ENCODE measurements around the gene HSPB8.

- no peak for TF ChIP-seq FOS (IDR thresholded peaks at IDR 0.05; ENCODE audit: low read depth, low read length)
- TF ChIP-seq CTCF (conservative IDR thresholded peaks at IDR 0.05; ENCODE audit: low read depth, low read length), result no peak
- TF ChIP-seq RAD21 (IDR thresholded peaks at IDR 0.05; ENCODE audit: low read length), result no peak
- TF ChIP-seq POLR2A (IDR thresholded peaks at IDR 0.05; ENCODE audit: low read depth, low read length), result no peak
- TF ChIP-seq SMC3 (IDR thresholded peaks at IDR 0.05; ENCODE audit: low read depth, low read length), result no peak
- no peak for TF ChIP-seq USF2 (IDR thresholded peaks at IDR 0.05; ENCODE audit: low read depth, low read length)
- TF ChIP-seq RFX5 (IDR thresholded peaks at IDR 0.05; ENCODE audit: low read depth, low read length), result no peak
- no peak for TF ChIP-seq MAFK (IDR thresholded peaks at IDR 0.05; ENCODE audit: low read depth, low read length)
- TF ChIP-seq NFE2L2 (IDR thresholded peaks at IDR 0.05; ENCODE audit: low read depth, low read length), result no peak
- no peak for TF ChIP-seq CEBPB (IDR thresholded peaks at IDR 0.05; ENCODE audit: low read depth, low read length)
- no peak for TF ChIP-seq MXI1 (IDR thresholded peaks at IDR 0.05; ENCODE audit: borderline replicate concordance, low read depth, low read length)
- TF ChIP-seq RCOR1 (IDR thresholded peaks at IDR 0.05; ENCODE audit: insufficient replicate concordance, low read length), result no peak
- no peak for TF ChIP-seq CHD1 (IDR thresholded peaks at IDR 0.05; ENCODE audit: low read depth, low read length)
Measured at GRCh38 chr12:119171691-119172425, 6.9 kb upstream of the HSPB8 start.

All from IMR-90 (cell line).